GM19043 (cell line): ENCODE measurements around the gene FGGY.

ENCODE experiments used
- ATAC-seq: cut with Tn5 transposase; IDR thresholded peaks from one replicate; pipeline ENCODE4 v1.9.1; 2021; ENCODE audit warnings: low read depth; ENCODE audit not compliant: unreplicated experiment

The FGGY gene

GRCh38 chr1:59377350-59377904, 80.5 kb downstream of the FGGY start:
- ATAC-seq, result no peak

GRCh38 chr1:59378621-59379370, 81.9 kb downstream of the FGGY start:
- no peak for ATAC-seq

- no peak for ATAC-seq
Observed at GRCh38 chr1:59379371-59379728, 82.5 kb downstream of the FGGY start.

GRCh38 chr1:59383963-59384362, 87.1 kb downstream of the FGGY start:
- ATAC-seq, result no peak

GRCh38 chr1:59384443-59384842, 87.5 kb downstream of the FGGY start:
- ATAC-seq, result no peak

- no peak for ATAC-seq
Observed at GRCh38 chr1:59388191-59388590, 91.3 kb downstream of the FGGY start.

GRCh38 chr1:59389847-59390246, 93.0 kb downstream of the FGGY start:
- ATAC-seq, result no peak

- no peak for ATAC-seq
Observed at GRCh38 chr1:59390307-59390706, 93.4 kb downstream of the FGGY start.

GRCh38 chr1:59391212-59392179, 94.6 kb downstream of the FGGY start:
- peak; percentile 42 for ATAC-seq

- no peak for ATAC-seq
Observed at GRCh38 chr1:59393211-59394180, 96.6 kb downstream of the FGGY start.

- ATAC-seq, result no peak
Observed at GRCh38 chr1:59394706-59395425, 98.0 kb downstream of the FGGY start.

- ATAC-seq, result no peak
Observed at GRCh38 chr1:59396387-59396786, 99.5 kb downstream of the FGGY start.

GRCh38 chr1:59397139-59397858, 100.4 kb downstream of the FGGY start:
- ATAC-seq, result no peak

- ATAC-seq, result no peak
Observed at GRCh38 chr1:59399642-59400041, 102.7 kb downstream of the FGGY start.

- ATAC-seq, result no peak
Observed at GRCh38 chr1:59401581-59401980, 104.7 kb downstream of the FGGY start.

GRCh38 chr1:59404796-59405195, 107.9 kb downstream of the FGGY start:
- no peak for ATAC-seq

GRCh38 chr1:59406437-59407164, 109.7 kb downstream of the FGGY start:
- ATAC-seq, result no peak

- no peak for ATAC-seq
Observed at GRCh38 chr1:59408608-59409240, 111.8 kb downstream of the FGGY start.
